ENCODE measurements around the gene ZSWIM8.

Gene ZSWIM8

DNA sequence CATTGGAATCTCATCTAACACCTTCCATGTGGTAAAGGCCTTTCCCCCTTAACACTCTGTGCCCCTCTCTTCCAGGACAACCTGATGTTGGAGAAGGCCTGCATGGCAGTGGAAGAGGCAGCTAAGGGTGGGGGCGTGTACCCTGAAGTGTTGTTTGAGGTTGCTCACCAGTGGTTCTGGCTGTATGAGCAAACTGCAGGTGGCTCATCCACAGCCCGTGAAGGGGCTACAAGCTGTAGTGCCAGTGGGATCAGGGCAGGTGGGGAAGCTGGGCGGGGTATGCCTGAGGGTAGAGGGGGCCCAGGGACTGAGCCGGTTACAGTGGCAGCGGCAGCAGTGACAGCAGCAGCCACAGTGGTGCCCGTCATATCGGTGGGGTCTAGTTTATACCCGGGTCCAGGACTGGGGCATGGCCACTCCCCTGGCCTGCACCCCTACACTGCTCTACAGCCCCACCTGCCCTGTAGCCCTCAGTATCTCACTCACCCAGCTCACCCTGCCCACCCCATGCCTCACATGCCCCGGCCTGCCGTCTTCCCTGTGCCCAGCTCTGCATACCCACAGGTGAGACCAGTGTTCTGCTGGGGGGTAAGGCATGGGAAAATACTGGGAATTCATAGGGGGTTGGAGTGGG, 13.6 kb downstream of the ZSWIM8 start:
- no peak for DNase-seq

DNA sequence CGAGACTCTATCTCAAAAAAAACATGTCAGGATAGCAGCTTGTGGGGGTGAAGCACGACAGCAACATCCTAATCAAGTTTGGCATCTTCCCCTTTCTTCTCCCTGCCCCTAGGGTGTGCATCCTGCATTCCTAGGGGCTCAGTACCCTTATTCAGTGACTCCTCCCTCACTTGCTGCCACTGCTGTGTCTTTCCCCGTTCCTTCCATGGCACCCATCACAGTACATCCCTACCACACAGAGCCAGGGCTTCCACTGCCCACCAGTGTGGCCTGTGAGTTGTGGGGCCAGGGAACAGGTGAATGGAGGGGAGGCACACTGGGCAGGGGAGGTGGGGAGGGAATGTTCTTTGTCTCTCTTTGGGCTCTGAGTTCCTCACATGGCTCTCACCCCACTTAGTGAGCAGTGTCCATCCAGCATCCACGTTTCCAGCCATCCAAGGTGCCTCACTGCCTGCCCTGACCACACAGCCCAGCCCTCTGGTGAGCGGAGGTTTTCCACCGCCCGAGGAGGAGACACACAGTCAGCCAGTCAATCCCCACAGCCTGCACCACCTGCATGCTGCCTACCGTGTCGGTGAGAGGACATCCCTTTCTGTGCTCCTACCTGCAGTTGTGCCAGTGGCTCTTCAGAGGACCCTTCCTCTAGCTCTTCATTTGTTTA, 14.6 kb downstream of the ZSWIM8 start:
- no peak for DNase-seq

DNA sequence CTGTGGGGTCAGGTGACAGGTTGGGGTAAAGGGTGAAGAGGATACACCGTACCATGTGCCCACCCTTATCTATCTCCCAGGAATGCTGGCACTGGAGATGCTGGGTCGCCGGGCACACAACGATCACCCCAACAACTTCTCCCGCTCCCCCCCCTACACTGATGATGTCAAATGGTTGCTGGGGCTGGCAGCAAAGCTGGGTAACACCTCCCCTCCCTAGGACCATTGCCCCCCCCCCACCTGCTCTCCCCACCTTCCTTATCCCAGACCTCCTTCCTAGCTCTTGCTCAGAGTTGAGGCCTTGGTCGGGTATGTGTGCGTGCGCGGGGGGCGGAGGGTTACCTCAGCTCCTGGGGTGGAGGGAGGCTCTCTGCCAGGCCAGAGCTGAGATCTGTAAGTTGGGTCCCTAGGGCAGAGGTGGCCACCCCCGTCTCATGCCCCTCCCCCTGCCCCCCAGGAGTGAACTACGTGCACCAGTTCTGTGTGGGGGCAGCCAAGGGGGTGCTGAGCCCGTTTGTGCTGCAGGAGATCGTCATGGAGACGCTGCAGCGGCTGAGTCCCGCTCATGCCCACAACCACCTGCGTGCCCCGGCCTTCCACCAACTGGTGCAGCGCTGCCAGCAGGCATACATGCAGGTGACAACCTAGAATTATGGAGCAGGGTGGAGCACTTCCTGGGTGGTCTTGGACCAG, 15.3 kb downstream of the ZSWIM8 start:
- no peak for DNase-seq

DNA sequence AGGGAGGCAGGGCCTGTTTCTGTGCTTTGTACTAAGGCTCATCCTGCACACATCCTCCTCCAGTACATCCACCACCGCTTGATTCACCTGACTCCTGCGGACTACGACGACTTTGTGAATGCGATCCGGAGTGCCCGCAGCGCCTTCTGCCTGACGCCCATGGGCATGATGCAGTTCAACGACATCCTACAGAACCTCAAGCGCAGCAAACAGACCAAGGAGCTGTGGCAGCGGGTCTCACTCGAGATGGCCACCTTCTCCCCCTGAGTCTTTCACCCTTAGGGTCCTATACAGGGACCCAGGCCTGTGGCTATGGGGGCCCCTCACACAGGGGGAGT, 15.8 kb downstream of the ZSWIM8 start:
- DNase-seq = no peak

DNA sequence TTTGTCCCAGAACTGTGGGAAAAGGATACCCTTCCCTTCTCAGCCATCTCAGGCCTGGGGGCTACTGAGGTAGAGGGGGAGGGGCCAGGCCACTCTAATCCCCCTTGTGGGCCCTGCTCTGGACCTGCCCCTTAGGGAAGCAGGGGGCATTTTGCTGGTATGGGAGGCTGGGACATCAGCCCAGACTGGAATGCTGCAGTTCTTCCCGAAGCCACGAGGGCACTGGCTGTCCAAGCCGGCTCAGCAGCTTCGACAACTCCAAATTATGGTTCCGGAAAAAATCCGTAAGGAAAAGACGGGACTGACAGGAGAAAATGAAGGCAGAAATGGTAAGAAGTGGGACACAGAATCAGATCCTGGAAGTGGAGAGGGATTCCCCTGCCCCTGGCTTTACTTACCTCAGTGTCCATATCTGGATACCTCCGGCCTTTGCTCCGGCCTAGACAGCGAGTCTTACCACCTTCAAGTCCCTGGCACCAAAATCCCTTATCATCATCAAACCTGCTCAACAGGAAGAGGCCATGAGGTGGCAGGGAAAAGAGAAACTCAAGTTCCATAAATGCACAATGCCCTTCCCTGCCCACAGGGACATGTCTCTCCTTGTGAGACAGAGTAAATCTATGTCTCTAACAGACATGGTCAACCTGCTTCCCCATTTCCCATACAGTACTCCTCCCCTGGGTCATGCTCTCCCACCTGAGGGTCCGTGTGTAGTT, 17.0 kb downstream of the ZSWIM8 start:
- no peak for DNase-seq

GRCh38 chr10:73803680-73804286, 18.4 kb downstream of the ZSWIM8 start:
- DNase-seq = peak; percentile 20

- no peak for DNase-seq
Measured at GRCh38 chr10:73806176-73806950, 21.0 kb downstream of the ZSWIM8 start.

GRCh38 chr10:73807471-73807870, 22.1 kb downstream of the ZSWIM8 start:
- no peak for DNase-seq

GRCh38 chr10:73808021-73808815, 22.8 kb downstream of the ZSWIM8 start:
- DNase-seq = no peak

- DNase-seq = no peak
Measured at GRCh38 chr10:73809061-73809818, 23.8 kb downstream of the ZSWIM8 start.

GRCh38 chr10:73810358-73810734, 24.9 kb downstream of the ZSWIM8 start:
- no peak for DNase-seq

GRCh38 chr10:73810735-73811465, 25.5 kb downstream of the ZSWIM8 start:
- peak; percentile 70 for DNase-seq

DNA sequence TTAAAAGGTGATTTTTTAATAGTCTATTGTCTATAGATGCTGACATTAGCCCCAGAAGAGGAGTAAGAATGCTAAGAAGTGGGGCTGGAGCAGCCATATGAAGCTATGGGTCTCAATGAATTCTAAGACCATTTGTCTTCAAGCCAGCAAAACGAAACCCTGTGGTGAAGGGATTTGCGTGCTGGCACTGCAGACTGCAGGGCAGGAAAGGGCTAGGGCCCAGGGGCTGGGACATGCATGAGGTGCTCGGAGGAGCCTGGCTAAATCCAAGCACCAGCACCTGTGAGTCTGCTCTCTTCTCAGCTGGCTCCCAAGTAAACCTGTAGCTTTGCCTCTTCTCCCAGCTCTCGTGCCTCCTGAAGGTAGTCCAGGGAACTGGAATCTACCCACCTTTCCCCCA, 27.3 kb downstream of the ZSWIM8 start:
- no peak for DNase-seq

- no peak for DNase-seq
Measured at GRCh38 chr10:73813333-73813732, 27.9 kb downstream of the ZSWIM8 start.

DNA sequence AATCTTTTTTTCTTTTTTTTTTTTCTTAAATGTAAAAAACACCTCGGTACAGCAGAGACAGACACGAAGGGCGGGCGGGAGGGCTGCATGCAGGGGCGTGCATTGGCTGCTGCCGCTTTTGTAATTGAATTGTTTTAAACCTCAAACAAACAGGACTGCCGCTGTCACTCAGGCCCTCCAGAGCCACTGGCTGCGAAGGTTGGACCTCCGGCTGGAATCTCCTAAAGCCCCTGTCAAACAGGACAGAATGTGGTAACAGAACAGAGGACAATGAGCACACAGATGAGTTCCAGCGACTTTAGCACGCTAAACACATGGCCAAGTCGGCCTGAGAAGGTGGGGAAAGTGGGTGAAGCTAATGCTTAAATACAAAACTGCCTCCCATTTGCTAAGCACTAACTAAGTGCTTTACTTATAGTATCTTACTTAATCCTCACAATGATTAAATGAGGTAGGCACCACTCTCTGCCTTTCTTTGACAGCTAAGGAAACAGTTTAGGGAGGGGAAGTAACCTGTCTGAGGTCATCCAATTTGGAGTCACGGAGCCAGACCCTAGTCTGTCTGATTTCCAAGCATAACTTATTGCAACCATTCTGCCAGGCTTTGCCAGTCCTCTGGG, 29.0 kb downstream of the ZSWIM8 start:
- no peak for DNase-seq

DNA sequence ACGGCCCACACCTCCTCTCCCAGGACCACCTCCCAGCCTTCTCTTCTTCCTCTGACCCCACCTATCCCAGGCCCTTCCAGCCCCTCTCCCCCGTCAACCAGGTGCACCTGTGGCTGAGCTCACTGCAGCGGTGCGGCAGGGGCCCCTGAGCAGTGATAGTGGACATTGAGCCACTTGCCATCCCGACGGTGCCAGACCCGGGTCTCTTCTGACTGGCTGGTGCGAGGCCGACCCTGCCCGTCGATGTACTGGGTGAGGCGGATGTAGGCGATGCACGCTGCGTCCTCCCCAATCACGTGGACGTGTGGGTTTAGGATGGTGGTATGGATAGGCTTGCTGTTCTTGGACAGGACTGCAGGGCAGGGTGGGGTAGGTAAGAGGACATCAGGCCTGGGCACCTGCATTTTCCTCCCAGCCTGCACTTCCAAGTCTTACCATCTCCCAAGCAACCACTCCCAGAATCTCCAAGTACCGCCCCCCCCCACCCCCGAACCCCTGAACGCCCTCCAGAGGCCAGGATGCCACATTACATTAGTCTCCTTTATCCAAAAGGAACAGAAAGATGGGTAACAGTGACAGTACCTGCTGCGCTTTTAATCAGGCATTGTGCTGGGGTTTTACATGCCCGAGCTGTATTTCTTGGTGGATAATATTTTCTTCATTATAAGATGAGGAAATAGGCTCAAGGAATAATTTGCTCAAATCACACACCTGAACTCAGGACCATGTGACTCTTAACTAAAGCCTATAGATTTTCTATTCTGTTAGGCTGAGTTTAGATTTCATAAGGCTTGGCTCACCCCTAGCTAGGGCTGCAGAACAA, 29.7 kb downstream of the ZSWIM8 start:
- DNase-seq = peak; percentile 51

DNA sequence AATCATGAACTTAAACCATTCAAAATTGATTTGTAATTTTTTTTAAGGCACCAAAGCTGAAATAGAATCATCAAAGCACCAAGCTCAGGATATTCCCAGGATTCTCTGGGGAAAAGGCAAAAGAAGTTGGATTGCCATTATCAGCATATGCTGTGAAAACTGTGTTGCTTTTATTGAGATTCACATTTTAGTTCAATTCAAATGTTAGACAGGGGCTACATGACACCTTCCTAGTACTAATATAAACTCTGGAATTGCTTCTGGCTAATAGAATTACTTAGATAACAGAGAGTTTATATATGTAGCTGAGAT, 30.3 kb downstream of the ZSWIM8 start:
- no peak for DNase-seq

DNA sequence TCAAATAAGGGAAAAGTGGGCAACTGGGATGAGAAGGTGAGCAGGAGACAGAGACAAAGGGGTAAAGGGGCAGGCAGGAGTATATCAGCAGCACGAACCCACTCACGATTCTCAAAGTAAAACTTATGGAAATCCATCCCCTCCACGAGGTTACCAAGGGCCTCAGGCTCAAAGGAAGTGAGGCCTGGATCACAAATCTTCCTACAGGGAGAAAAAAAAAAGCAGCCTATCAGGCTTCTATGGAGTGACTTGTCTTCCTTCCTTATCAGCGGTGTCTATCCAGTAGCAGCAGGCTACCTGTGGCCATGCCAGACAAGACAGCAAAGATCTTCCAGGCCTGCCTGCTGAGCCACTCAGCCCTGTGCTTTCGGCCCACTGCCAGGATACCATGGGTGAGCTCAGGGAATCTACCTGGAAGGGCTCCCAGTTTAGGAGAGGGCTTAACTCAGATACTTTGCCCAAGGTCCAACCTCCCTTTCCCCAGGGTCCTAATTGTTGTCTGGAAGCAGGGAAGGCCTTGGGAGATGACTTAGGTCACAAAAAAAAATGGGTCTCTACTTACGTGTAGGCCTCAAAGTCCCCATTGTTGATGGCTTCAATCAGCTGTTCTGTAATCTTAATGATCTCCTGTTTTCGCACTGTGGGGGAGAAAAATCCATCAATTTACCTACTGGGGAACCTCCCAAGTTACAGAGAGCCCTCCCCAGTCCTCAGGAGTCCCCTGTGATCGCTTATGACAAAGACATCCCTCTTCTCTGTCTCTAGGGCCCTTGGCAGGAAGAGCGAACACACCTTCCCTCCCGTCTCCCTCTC, 31.7 kb downstream of the ZSWIM8 start:
- no peak for DNase-seq
